Uterus (tissue), 4 donors: ENCODE results near the gene GALNT15. TPM values are rescaled to one million over a fixed set of nuclear protein-coding genes. Genes with fewer than 3 reads are reported as not detected.
A peak's percentile ranks its signal among the peaks of the same experiment; 100 is the strongest.

Source experiments
- DNase-seq, 2 donors: peaks; one replicate each; pipeline ENCODE4 v3.0.0-alpha.2; 2019 to 2020
- H3K27ac ChIP-seq, 2 donors: fragments of 200-600 bp; sonication (generic); 1 replicate in 1 of 2; 2 replicates in 1 of 2; pipeline ENCODE4 v1.5.1; 2016 to 2018
- H3K27me3 ChIP-seq, 2 donors: fragments of 200-600 bp; sonication (generic); one replicate each; pipeline ENCODE4 v1.5.1; 2018 to 2019; ENCODE audit warnings: control low read depth in 1 of 2
- H3K36me3 ChIP-seq, 2 donors: fragments of 200-600 bp; sonication (generic); one replicate each; pipeline ENCODE4 v1.5.1; 2019; ENCODE audit warnings: control low read depth in 1 of 2
- H3K4me1 ChIP-seq, 2 donors: fragments of 200-600 bp; sonication (generic); one replicate each; pipeline ENCODE4 v1.5.1; 2018 to 2019; ENCODE audit warnings: control low read depth in 1 of 2
- H3K4me3 ChIP-seq, 2 donors: fragments of 200-600 bp; sonication (generic); 1 replicate in 1 of 2; 2 replicates in 1 of 2; pipeline ENCODE4 v1.5.1; 2018 to 2019; ENCODE audit warnings: mild to moderate bottlenecking in 1 of 2
- H3K9me3 ChIP-seq, 2 donors: fragments of 200-600 bp; sonication (generic); one replicate each; pipeline ENCODE4 v1.5.1; 2019; ENCODE audit warnings: control low read depth in 1 of 2
- CTCF ChIP-seq, 4 experiments: fragments of 200-600 bp in 2 of 4; fragments of 450-650 bp in 2 of 4; sonication (generic) in 2 of 4; IDR thresholded peaks; one replicate each; pipeline ENCODE4 v1.5.1; 2016 to 2019; ENCODE audit warnings: antibody characterized with exemption in 4 of 4, mild to moderate bottlenecking in 2 of 4, moderate library complexity in 1 of 4
- POLR2A ChIP-seq, 2 donors: fragments of 450-650 bp; IDR thresholded peaks; one replicate each; pipeline ENCODE4 v1.6.1; 2016; ENCODE audit warnings: antibody characterized with exemption in 2 of 2, mild to moderate bottlenecking in 1 of 2, moderate library complexity in 1 of 2
- intact Hi-C: fragments of 100-400 bp; cut with DNase I; formaldehyde crosslinking; loops from one replicate; pipeline ENCODE4 v1.15.1; 2023; ENCODE audit warnings: low total_unique reads
- total RNA-seq, 4 donors: library from RNA; depleted of rRNA in 3 of 4; stranded (reverse); fragments of >200 nt in 3 of 4; gene quantifications; one replicate each; pipeline versions ENCODE4 v1.1.0 to v1.2.4, GENCODE V29; 2014 to 2023
- donor health status: DM: yes; HTN: yes; CAD: no.

GALNT15 gene
- total RNA-seq, 4 donors from 2014 or later, result 6.6 to 85.2 (median 53.3) TPM

DNA sequence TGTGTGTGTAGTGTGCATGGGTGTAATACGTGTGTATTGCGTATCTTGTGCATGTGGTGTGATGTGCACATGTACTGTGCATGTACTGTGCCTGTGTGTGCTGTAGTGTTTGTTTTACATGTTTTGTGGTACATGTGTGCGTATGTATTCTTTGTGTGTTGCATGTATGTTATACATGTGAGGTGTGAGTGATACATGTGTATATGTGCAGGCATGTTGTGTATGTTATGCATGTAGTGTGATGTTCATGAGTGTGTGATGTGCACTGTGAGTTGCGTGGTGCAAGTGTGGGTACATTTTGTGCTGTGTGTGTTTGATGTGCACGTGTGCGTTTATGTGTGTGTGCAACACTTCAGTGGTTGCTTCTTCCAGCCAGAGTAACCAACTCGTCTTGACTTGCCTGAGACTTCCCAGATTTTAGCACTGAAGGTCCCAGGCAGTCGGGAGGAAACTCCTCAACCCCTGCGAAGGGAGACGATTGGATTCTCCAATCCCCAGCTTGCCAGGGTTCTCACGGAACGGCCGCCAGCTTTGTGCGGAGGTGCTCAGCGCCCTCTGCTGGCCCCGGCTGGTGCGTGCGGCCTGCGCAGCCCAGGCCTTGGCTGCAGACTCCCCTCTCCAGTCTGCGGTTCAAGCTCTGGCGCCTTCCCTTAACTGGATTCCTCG lies 3.6 kb downstream of the GALNT15 start:
- no peaks in the 10 kb centered on the region for H3K36me3 ChIP-seq
- H3K27ac ChIP-seq, result peak overlapping the region in 1 of 2 donors; percentile 4
- TF ChIP-seq POLR2A (IDR thresholded peaks at IDR 0.05), result no peak
- TF ChIP-seq CTCF (IDR thresholded peaks at IDR 0.05), result peak; percentile 94 to 97 (median 96)
- DNase-seq, result peak; percentile 77 to 83
- H3K4me1 ChIP-seq, result peaks cover 0 to 5% of the 10 kb centered on the region in 2 donors
- H3K4me3 ChIP-seq, result peak overlapping the region; percentile 16 to 40
- no peaks in the 10 kb centered on the region for H3K27me3 ChIP-seq
- intact Hi-C loops, result loop anchor here (5.0 kb wide), 1 partner anchor 131 kb away; no protein-coding TSS in a partner anchor
- H3K9me3 ChIP-seq, result no peaks in the 10 kb centered on the region

DNA sequence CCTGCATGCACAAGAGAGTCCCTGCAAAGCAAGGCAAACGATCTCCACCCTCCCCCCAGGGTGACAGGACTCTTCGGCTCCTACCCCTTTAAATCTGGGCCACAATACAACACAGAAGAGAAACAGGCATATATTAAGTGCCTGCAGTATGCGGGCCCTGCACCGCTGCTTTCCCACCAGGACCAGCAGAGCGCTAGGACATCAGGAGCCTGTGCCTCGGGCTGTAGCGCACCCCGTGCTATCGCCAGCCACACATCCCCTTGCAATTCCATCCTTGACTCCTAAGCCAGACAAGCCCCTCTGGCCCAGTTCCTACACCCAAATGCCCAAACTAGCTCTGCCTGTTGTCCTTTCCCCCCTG lies 4.1 kb downstream of the GALNT15 start:
- no peak for DNase-seq
- intact Hi-C loops, result loop anchor here (5.0 kb wide), 1 partner anchor 131 kb away; no protein-coding TSS in a partner anchor
- Histone ChIP-seq H3K27me3 (no peaks in the 10 kb centered on the region), H3K36me3 (no peaks in the 10 kb centered on the region), H3K4me3 (peak overlapping the region in 1 of 2 donors; percentile 40), H3K9me3 (no peaks in the 10 kb centered on the region), H3K27ac (no peak overlapping the region), H3K4me1 (peaks cover 0 to 3% of the 10 kb centered on the region in 2 donors)
- TF ChIP-seq CTCF (IDR thresholded peaks at IDR 0.05) (no peak), POLR2A (IDR thresholded peaks at IDR 0.05) (no peak)

GRCh38 chr3:16179261-16179660 lies 4.8 kb downstream of the GALNT15 start:
- intact Hi-C loops, result loop anchor here (5.0 kb wide), 1 partner anchor 132 kb away; no protein-coding TSS in a partner anchor
- H3K4me3 ChIP-seq, result no peak overlapping the region
- no peak for DNase-seq

GRCh38 chr3:16179771-16180736 lies 5.6 kb downstream of the GALNT15 start:
- intact Hi-C loops, result loop anchor here (5.0 kb wide), 1 partner anchor 133 kb away; no protein-coding TSS in a partner anchor
- Histone ChIP-seq H3K4me1 (no peaks in the 10 kb centered on the region), H3K9me3 (no peaks in the 10 kb centered on the region), H3K4me3 (no peak overlapping the region), H3K27ac (no peak overlapping the region), H3K27me3 (no peaks in the 10 kb centered on the region), H3K36me3 (no peaks in the 10 kb centered on the region)
- TF ChIP-seq CTCF (IDR thresholded peaks at IDR 0.05), result no peak
- no peak for TF ChIP-seq POLR2A (IDR thresholded peaks at IDR 0.05)
- no peak for DNase-seq

More at GRCh38 chr3:16179261-16179660, 4.8 kb downstream of the GALNT15 start:
- Histone ChIP-seq H3K27me3 (no peaks in the 10 kb centered on the region), H3K9me3 (no peaks in the 10 kb centered on the region), H3K27ac (no peak overlapping the region), H3K36me3 (no peaks in the 10 kb centered on the region), H3K4me1 (no peaks in the 10 kb centered on the region)
- TF ChIP-seq POLR2A (IDR thresholded peaks at IDR 0.05) (no peak), CTCF (IDR thresholded peaks at IDR 0.05) (no peak)
